Fibroblast of lung (primary cell): Measurements from ENCODE around the gene FGGY. TPM values are rescaled to one million over a fixed set of nuclear protein-coding genes. Genes with fewer than 3 reads are reported as not detected.

ENCODE experiments used
- DNase-seq, 2 donors: peaks; one replicate each; pipeline versions ENCODE4 v3.0.0 to v3.0.0-alpha.2; 2010; ENCODE audit warnings: low read depth in 2 of 2
- H2AFZ ChIP-seq: 2 replicates; pipeline ENCODE4 v1.5.1; 2012; ENCODE audit warnings: low read length, control low read depth, inconsistent platforms
- H3K27ac ChIP-seq: 2 replicates; pipeline ENCODE4 v1.5.1; 2011; ENCODE audit warnings: low read length, control low read depth; ENCODE audit not compliant: insufficient read depth
- H3K27me3 ChIP-seq: 2 replicates; pipeline ENCODE4 v1.5.1; 2011; ENCODE audit warnings: mild to moderate bottlenecking, low read length; ENCODE audit not compliant: control insufficient read depth, insufficient read depth
- H3K36me3 ChIP-seq: 2 replicates; pipeline ENCODE4 v1.5.1; 2011; ENCODE audit warnings: low read length; ENCODE audit not compliant: control insufficient read depth, insufficient read depth
- H3K4me1 ChIP-seq: 2 replicates; pipeline ENCODE4 v1.5.1; 2011; ENCODE audit warnings: low read length; ENCODE audit not compliant: control insufficient read depth, insufficient read depth; ENCODE audit errors: extremely low read depth
- H3K4me2 ChIP-seq: 2 replicates; pipeline ENCODE4 v1.5.1; 2011; ENCODE audit warnings: low read length, control low read depth; ENCODE audit not compliant: insufficient read depth; ENCODE audit errors: extremely low read depth
- H3K4me3 ChIP-seq, 4 experiments: fragments of 200-600 bp in 1 of 4; sonication (generic) in 1 of 4; replicated peaks in 1 of 4; 2 replicates each; pipeline ENCODE4 v1.5.1; 2011 to 2016; ENCODE audit warnings: low read length in 4 of 4, low read depth in 3 of 4, mild to moderate bottlenecking in 3 of 4, control low read depth in 2 of 4, inconsistent platforms in 1 of 4, mixed read lengths in 1 of 4; ENCODE audit not compliant: insufficient read depth in 1 of 4; ENCODE audit errors: control extremely low read depth in 1 of 4
- H3K79me2 ChIP-seq: 2 replicates; pipeline ENCODE4 v1.5.1; 2012; ENCODE audit warnings: mild to moderate bottlenecking, low read length, inconsistent platforms; ENCODE audit not compliant: control insufficient read depth, insufficient read depth
- H3K9ac ChIP-seq: 2 replicates; pipeline ENCODE4 v1.5.1; 2011; ENCODE audit warnings: mild to moderate bottlenecking, low read length, control low read depth; ENCODE audit not compliant: insufficient read depth
- H3K9me3 ChIP-seq: 2 replicates; pipeline ENCODE4 v1.5.1; 2012; ENCODE audit warnings: low read depth, low read length; ENCODE audit not compliant: control insufficient read depth, insufficient read depth
- H4K20me1 ChIP-seq: 2 replicates; pipeline ENCODE4 v1.5.1; 2011; ENCODE audit warnings: low read length; ENCODE audit not compliant: control insufficient read depth, insufficient read depth; ENCODE audit errors: extremely low read depth
- CTCF ChIP-seq, 2 donors: IDR thresholded peaks in 1 of 2; conservative IDR thresholded peaks in 1 of 2; 1 replicate in 1 of 2; 2 replicates in 1 of 2; pipeline ENCODE4 v1.5.1; 2011 to 2012; ENCODE audit warnings: low read length in 2 of 2, control low read depth in 1 of 2, inconsistent platforms in 1 of 2, low read depth in 1 of 2, mild to moderate bottlenecking in 1 of 2
- EZH2 ChIP-seq: IDR thresholded peaks from 2 replicates; pipeline ENCODE4 v1.5.1; 2012; ENCODE audit warnings: low read length, control low read depth, mild to moderate bottlenecking; ENCODE audit errors: missing control alignments
- polyA plus RNA-seq, 2 donors: library from polyadenylated mRNA; depleted of rRNA in 1 of 2; stranded (reverse) in 1 of 2; unstranded in 1 of 2; fragments of >200 nt; gene quantifications; 2 replicates each; pipeline ENCODE4 v1.2.1, GENCODE V29; 2011 to 2012; ENCODE audit warnings: missing spikeins in 1 of 2
- total RNA-seq: library from RNA; depleted of rRNA; stranded (reverse); fragments of >200 nt; gene quantifications from 2 replicates; pipeline ENCODE4 v1.2.1, GENCODE V29; 2014

Gene FGGY
- total and polyA plus RNA-seq, 2 donors (not counting 1 experiment from before 2014, with no cell fraction given): 9.5 to 32.4 TPM

- H3K4me3 ChIP-seq: no peak overlapping the region
- H3K27me3 ChIP-seq: no peaks in the 10 kb centered on the region
- H4K20me1 ChIP-seq: no peaks in the 10 kb centered on the region
- H3K36me3 ChIP-seq: no peaks in the 10 kb centered on the region
- H3K9ac ChIP-seq: no peak overlapping the region
- H3K4me1 ChIP-seq: peaks cover 3% of the 10 kb centered on the region
- no peak overlapping the region for H2AFZ ChIP-seq
- no peak overlapping the region for H3K4me2 ChIP-seq
- no peak overlapping the region for H3K27ac ChIP-seq
- H3K79me2 ChIP-seq: no peaks in the 10 kb centered on the region
- TF ChIP-seq CTCF (conservative IDR thresholded peaks at IDR 0.05 in 1 of 2, IDR thresholded peaks at IDR 0.05 in 1 of 2; ENCODE audit: low read depth in 1 of 2, low read length in 2 of 2) (no peak), EZH2 (no peak)
- H3K9me3 ChIP-seq: no peaks in the 10 kb centered on the region
- DNase-seq: no peak
Observed at GRCh38 chr1:59322814-59323213, 25.9 kb downstream of the FGGY start.

- Histone ChIP-seq H3K36me3 (no peaks in the 10 kb centered on the region), H2AFZ (no peak overlapping the region), H3K79me2 (no peaks in the 10 kb centered on the region), H4K20me1 (no peaks in the 10 kb centered on the region), H3K4me1 (no peaks in the 10 kb centered on the region), H3K9me3 (no peaks in the 10 kb centered on the region), H3K4me3 (no peak overlapping the region), H3K9ac (no peak overlapping the region), H3K27ac (no peak overlapping the region), H3K27me3 (no peaks in the 10 kb centered on the region), H3K4me2 (no peak overlapping the region)
- DNase-seq: no peak
- TF ChIP-seq CTCF (conservative IDR thresholded peaks at IDR 0.05 in 1 of 2, IDR thresholded peaks at IDR 0.05 in 1 of 2; ENCODE audit: low read depth in 1 of 2, low read length in 2 of 2): no peak
- no peak for TF ChIP-seq EZH2
Observed at GRCh38 chr1:59323879-59324278, 27.0 kb downstream of the FGGY start.

- Histone ChIP-seq H3K27me3 (no peaks in the 10 kb centered on the region), H4K20me1 (no peaks in the 10 kb centered on the region), H3K27ac (no peak overlapping the region), H2AFZ (no peak overlapping the region), H3K36me3 (no peaks in the 10 kb centered on the region), H3K4me1 (no peaks in the 10 kb centered on the region), H3K9me3 (no peaks in the 10 kb centered on the region), H3K9ac (no peak overlapping the region), H3K79me2 (no peaks in the 10 kb centered on the region), H3K4me3 (no peak overlapping the region), H3K4me2 (no peak overlapping the region)
- no peak for TF ChIP-seq EZH2
- TF ChIP-seq CTCF (conservative IDR thresholded peaks at IDR 0.05 in 1 of 2, IDR thresholded peaks at IDR 0.05 in 1 of 2; ENCODE audit: low read depth in 1 of 2, low read length in 2 of 2): no peak
- DNase-seq: no peak
Observed at GRCh38 chr1:59328353-59328752, 31.5 kb downstream of the FGGY start.
